ENCODE measurements around the gene SNAPC4. TPM values are rescaled to one million over a fixed set of nuclear protein-coding genes. Genes with fewer than 3 reads are reported as not detected.

The SNAPC4 gene
- total and polyA plus RNA-seq, 3 donors from 2014 or later: 21.2 to 35.9 (median 29.5) TPM

GRCh38 chr9:136381311-136381710 is 18.7 kb downstream of the SNAPC4 start:
- Histone ChIP-seq H3K27ac (no peak overlapping the region), H3K9me3 (no peaks in the 10 kb centered on the region), H3K36me3 (ENCODE audit: low read depth, missing control alignments) (no peaks in the 10 kb centered on the region), H3K4me3 (no peak overlapping the region), H3K27me3 (no peaks in the 10 kb centered on the region), H3K4me1 (no peaks in the 10 kb centered on the region)
- no peak for TF ChIP-seq POLR2A (IDR thresholded peaks at IDR 0.05)
- TF ChIP-seq, protein P1, sequence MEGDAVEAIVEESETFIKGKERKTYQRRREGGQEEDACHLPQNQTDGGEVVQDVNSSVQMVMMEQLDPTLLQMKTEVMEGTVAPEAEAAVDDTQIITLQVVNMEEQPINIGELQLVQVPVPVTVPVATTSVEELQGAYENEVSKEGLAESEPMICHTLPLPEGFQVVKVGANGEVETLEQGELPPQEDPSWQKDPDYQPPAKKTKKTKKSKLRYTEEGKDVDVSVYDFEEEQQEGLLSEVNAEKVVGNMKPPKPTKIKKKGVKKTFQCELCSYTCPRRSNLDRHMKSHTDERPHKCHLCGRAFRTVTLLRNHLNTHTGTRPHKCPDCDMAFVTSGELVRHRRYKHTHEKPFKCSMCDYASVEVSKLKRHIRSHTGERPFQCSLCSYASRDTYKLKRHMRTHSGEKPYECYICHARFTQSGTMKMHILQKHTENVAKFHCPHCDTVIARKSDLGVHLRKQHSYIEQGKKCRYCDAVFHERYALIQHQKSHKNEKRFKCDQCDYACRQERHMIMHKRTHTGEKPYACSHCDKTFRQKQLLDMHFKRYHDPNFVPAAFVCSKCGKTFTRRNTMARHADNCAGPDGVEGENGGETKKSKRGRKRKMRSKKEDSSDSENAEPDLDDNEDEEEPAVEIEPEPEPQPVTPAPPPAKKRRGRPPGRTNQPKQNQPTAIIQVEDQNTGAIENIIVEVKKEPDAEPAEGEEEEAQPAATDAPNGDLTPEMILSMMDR (IDR thresholded peaks at IDR 0.05): no peak
- no peak for DNase-seq
- WGBS, 2 donors: 56 to 79% methylated on average over 6 to 9 of the region's 9 CpGs
- intact Hi-C loops (cut with DNase I; ENCODE audit: low total_unique reads): no loop called here

GRCh38 chr9:136380381-136380780 is 19.6 kb downstream of the SNAPC4 start:
- no peaks in the 10 kb centered on the region for H3K27me3 ChIP-seq
- no peak overlapping the region for H3K4me3 ChIP-seq
- H3K4me1 ChIP-seq: no peaks in the 10 kb centered on the region
- no peak for DNase-seq
- WGBS, 2 donors: 83 to 96% methylated on average over 12 to 17 of the region's 17 CpGs
- no peak for TF ChIP-seq POLR2A (IDR thresholded peaks at IDR 0.05)
- TF ChIP-seq, protein P1 (IDR thresholded peaks at IDR 0.05): no peak
- no peaks in the 10 kb centered on the region for H3K9me3 ChIP-seq
- no peak overlapping the region for H3K27ac ChIP-seq
- intact Hi-C loops (cut with DNase I; ENCODE audit: low total_unique reads): no loop called here
- no peaks in the 10 kb centered on the region for H3K36me3 ChIP-seq (ENCODE audit: low read depth, missing control alignments)

- Histone ChIP-seq H3K4me3 (no peak overlapping the region), H3K4me1 (no peaks in the 10 kb centered on the region), H3K27ac (no peak overlapping the region), H3K9me3 (no peaks in the 10 kb centered on the region), H3K27me3 (no peaks in the 10 kb centered on the region), H3K36me3 (ENCODE audit: low read depth, missing control alignments) (no peaks in the 10 kb centered on the region)
- no peak for TF ChIP-seq POLR2A (IDR thresholded peaks at IDR 0.05)
- TF ChIP-seq, protein P1 (IDR thresholded peaks at IDR 0.05): no peak
- intact Hi-C loops (cut with DNase I; ENCODE audit: low total_unique reads): no loop called here
- 86 to 100% methylated on average over 1 to 11 of the region's 11 CpGs for WGBS, 2 donors
- DNase-seq: no peak
Measured at GRCh38 chr9:136379891-136380290, 20.1 kb downstream of the SNAPC4 start.

DNA sequence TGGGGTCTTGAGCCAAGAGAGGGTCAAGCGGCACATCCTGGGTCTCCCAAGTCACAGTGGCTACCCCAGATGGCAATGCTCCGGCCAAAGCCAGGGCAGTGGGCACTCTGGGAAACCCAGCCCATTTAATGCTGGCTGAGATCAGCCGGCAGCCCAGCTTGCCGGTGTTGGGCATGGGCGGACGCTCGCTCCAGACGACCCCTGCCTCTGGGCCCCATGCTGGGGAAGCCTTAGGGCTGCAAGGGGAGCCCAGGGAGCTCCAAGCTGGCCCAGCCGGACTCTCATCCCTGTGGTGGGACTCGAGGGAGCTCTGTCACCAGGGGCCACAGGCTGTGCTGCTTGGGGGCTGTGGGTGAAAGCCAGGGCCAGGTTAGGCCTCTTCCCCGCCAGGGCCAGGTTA is 20.6 kb downstream of the SNAPC4 start:
- H3K9me3 ChIP-seq: no peaks in the 10 kb centered on the region
- H3K4me3 ChIP-seq: no peak overlapping the region
- no peak overlapping the region for H3K27ac ChIP-seq
- no peaks in the 10 kb centered on the region for H3K27me3 ChIP-seq
- no peaks in the 10 kb centered on the region for H3K4me1 ChIP-seq
- no peak for DNase-seq
- no peaks in the 10 kb centered on the region for H3K36me3 ChIP-seq (ENCODE audit: low read depth, missing control alignments)
- WGBS, 2 donors: 92% methylated on average over 11 of the region's 11 CpGs; no CpG with 5 or more reads in 1 of the 2 donors
- intact Hi-C loops (cut with DNase I; ENCODE audit: low total_unique reads): no loop called here
- TF ChIP-seq, protein P1 (IDR thresholded peaks at IDR 0.05): no peak
- TF ChIP-seq POLR2A (IDR thresholded peaks at IDR 0.05): no peak

DNA sequence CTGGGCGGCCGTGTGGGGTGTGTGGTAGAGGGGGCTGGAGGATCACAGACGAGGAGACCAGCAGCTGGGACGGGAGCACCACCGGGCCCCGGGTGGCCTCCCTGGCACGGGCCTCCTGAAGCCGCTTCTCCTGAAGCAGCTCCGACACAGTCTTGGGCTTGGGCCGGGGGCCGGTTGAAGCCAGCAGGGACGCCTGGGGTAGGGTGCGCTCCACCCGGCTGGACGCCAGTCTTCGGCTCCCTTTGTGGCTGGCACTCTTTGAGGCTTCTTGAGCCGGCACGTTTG is 21.0 kb downstream of the SNAPC4 start:
- no peaks in the 10 kb centered on the region for H3K27me3 ChIP-seq
- no peak for DNase-seq
- no peaks in the 10 kb centered on the region for H3K36me3 ChIP-seq (ENCODE audit: low read depth, missing control alignments)
- TF ChIP-seq POLR2A (IDR thresholded peaks at IDR 0.05): no peak
- TF ChIP-seq, protein P1 (IDR thresholded peaks at IDR 0.05): no peak
- H3K9me3 ChIP-seq: no peaks in the 10 kb centered on the region
- H3K27ac ChIP-seq: no peak overlapping the region
- intact Hi-C loops (cut with DNase I; ENCODE audit: low total_unique reads): no loop called here
- 88 to 92% methylated on average over 5 to 18 of the region's 18 CpGs for WGBS, 2 donors
- H3K4me1 ChIP-seq: no peaks in the 10 kb centered on the region
- H3K4me3 ChIP-seq: no peak overlapping the region

Measured in testis (tissue), 3 donors.